Bronchial epithelial cell (primary cell): ENCODE data around the gene FAM120A. TPM values are rescaled to one million over a fixed set of nuclear protein-coding genes. Genes with fewer than 3 reads are reported as not detected.

Experiments used
- DNase-seq: peaks from one replicate; pipeline ENCODE4 v3.0.0-alpha.2; 2010; ENCODE audit warnings: low read depth
- FAIRE-seq: peaks from 2 replicates; lab custom pipeline; 2011; peaks lifted over from hg19 to GRCh38; lab: Jason Lieb, UNC
- H3K27me3 ChIP-seq: 2 replicates; pipeline ENCODE4 v1.5.1; 2011; ENCODE audit warnings: low read length; ENCODE audit not compliant: control insufficient read depth, insufficient read depth
- H3K36me3 ChIP-seq: 2 replicates; pipeline ENCODE4 v1.5.1; 2011; ENCODE audit warnings: low read length; ENCODE audit not compliant: control insufficient read depth, insufficient read depth
- H3K4me3 ChIP-seq: 2 replicates; pipeline ENCODE4 v1.5.1; 2011; ENCODE audit warnings: mild to moderate bottlenecking, low read depth, low read length, control low read depth
- CTCF ChIP-seq: IDR thresholded peaks from 2 replicates; pipeline ENCODE4 v1.5.1; 2011; ENCODE audit warnings: mild to moderate bottlenecking, moderate library complexity, low read length, control low read depth, inconsistent platforms; ENCODE audit not compliant: insufficient read depth, severe bottlenecking
- total RNA-seq: library from RNA; depleted of rRNA; stranded (reverse); fragments of >200 nt; gene quantifications from 2 replicates; pipeline ENCODE4 v1.2.1, GENCODE V29; 2014

Gene FAM120A
- total RNA-seq, 1 donor from 2014 or later, result 69.0 TPM

GRCh38 chr9:93572636-93573515 is 121.4 kb downstream of the FAM120A start:
- H3K36me3 ChIP-seq, result no peaks in the 10 kb centered on the region
- no peak for TF ChIP-seq CTCF
- no peak for DNase-seq
- H3K27me3 ChIP-seq, result no peaks in the 10 kb centered on the region
- peak; percentile 58 for FAIRE-seq
- H3K4me3 ChIP-seq, result no peak overlapping the region

GRCh38 chr9:93573516-93573828 is 122.0 kb downstream of the FAM120A start:
- Histone ChIP-seq H3K4me3 (no peak overlapping the region), H3K27me3 (no peaks in the 10 kb centered on the region), H3K36me3 (no peaks in the 10 kb centered on the region)
- DNase-seq, result no peak
- no peak for FAIRE-seq
- no peak for TF ChIP-seq CTCF

- FAIRE-seq, result no peak
- TF ChIP-seq CTCF, result no peak
- no peak overlapping the region for H3K4me3 ChIP-seq
- H3K27me3 ChIP-seq, result no peaks in the 10 kb centered on the region
- H3K36me3 ChIP-seq, result no peaks in the 10 kb centered on the region
- no peak for DNase-seq
These were observed 122.8 kb downstream of the FAM120A start for GRCh38 chr9:93574091-93574899.

- TF ChIP-seq CTCF, result no peak
- DNase-seq (no peak), FAIRE-seq (no peak)
- Histone ChIP-seq H3K27me3 (no peaks in the 10 kb centered on the region), H3K4me3 (peak overlapping the region; percentile 68), H3K36me3 (no peaks in the 10 kb centered on the region)
These were observed 123.7 kb downstream of the FAM120A start for GRCh38 chr9:93574900-93575795.

GRCh38 chr9:93575796-93576257 is 124.3 kb downstream of the FAM120A start:
- Histone ChIP-seq H3K36me3 (no peaks in the 10 kb centered on the region), H3K27me3 (no peaks in the 10 kb centered on the region), H3K4me3 (peak overlapping the region; percentile 68)
- FAIRE-seq (no peak), DNase-seq (no peak)
- TF ChIP-seq CTCF, result no peak
